ENCODE data around the gene SLC6A18. TPM values are rescaled to one million over a fixed set of nuclear protein-coding genes. Genes with fewer than 3 reads are reported as not detected.

SLC6A18 gene
- total and polyA plus RNA-seq, 2 of the 13 experiments (the other 11 are each of a cell fraction or from before 2014, with no cell fraction given), result not detected

GRCh38 chr5:1294835-1295649 is 69.9 kb downstream of the SLC6A18 start, which contains the start of gene TERT (continued):
- TF ChIP-seq POGK (CRISPR knock-in tag; conservative IDR thresholded peaks at IDR 0.05) (no peak), TGIF2 (CRISPR knock-in tag; IDR thresholded peaks at IDR 0.05) (0 out of 2 replicates have a peak, but pooled peaks have one; percentile 37), TSC22D2 (CRISPR knock-in tag; IDR thresholded peaks at IDR 0.05; ENCODE audit: borderline replicate concordance) (no peak), RERE (CRISPR knock-in tag; IDR thresholded peaks at IDR 0.05; ENCODE audit: low read depth) (no peak), ZNF780A (CRISPR knock-in tag; IDR thresholded peaks at IDR 0.05) (no peak), MTA3 (CRISPR knock-in tag; IDR thresholded peaks at IDR 0.05) (no peak), ZSCAN9 (CRISPR knock-in tag; IDR thresholded peaks at IDR 0.05; ENCODE audit: borderline replicate concordance) (no peak), TCF12 (IDR thresholded peaks at IDR 0.05) (no peak), TCF12 (CRISPR knock-in tag; IDR thresholded peaks at IDR 0.05) (no peak), GABPA (IDR thresholded peaks at IDR 0.05; ENCODE audit: low read depth, low read length) (peak; percentile 51; the same call in 1 of the 2 replicates), GABPA (CRISPR knock-in tag; IDR thresholded peaks at IDR 0.05; ENCODE audit: low read depth) (peak; percentile 77), DNMT1 (CRISPR knock-in tag; IDR thresholded peaks at IDR 0.05) (0 out of 2 replicates have a peak, but pooled peaks have one; percentile 45), NFKBIZ (CRISPR knock-in tag; IDR thresholded peaks at IDR 0.05) (no peak), ZNF792 (CRISPR knock-in tag; IDR thresholded peaks at IDR 0.05) (no peak), NRL (CRISPR knock-in tag; IDR thresholded peaks at IDR 0.05; ENCODE audit: borderline replicate concordance) (no peak), ZIK1 (CRISPR knock-in tag; IDR thresholded peaks at IDR 0.05; ENCODE audit: borderline replicate concordance, low read depth) (no peak), ZNF274 (CRISPR knock-in tag; IDR thresholded peaks at IDR 0.05) (no peak), MTA1 (CRISPR knock-in tag; IDR thresholded peaks at IDR 0.05; ENCODE audit: borderline replicate concordance) (no peak), REL (CRISPR knock-in tag; conservative IDR thresholded peaks at IDR 0.05) (no peak), HIC2 (CRISPR knock-in tag; IDR thresholded peaks at IDR 0.05; ENCODE audit: low read depth) (no peak), IKZF4 (CRISPR knock-in tag; IDR thresholded peaks at IDR 0.05; ENCODE audit: borderline replicate concordance, low read depth, not compliant biosample characterization) (no peak)

Measured in HepG2 (cell line).